ENCODE results near the gene GIMAP2.

DNA sequence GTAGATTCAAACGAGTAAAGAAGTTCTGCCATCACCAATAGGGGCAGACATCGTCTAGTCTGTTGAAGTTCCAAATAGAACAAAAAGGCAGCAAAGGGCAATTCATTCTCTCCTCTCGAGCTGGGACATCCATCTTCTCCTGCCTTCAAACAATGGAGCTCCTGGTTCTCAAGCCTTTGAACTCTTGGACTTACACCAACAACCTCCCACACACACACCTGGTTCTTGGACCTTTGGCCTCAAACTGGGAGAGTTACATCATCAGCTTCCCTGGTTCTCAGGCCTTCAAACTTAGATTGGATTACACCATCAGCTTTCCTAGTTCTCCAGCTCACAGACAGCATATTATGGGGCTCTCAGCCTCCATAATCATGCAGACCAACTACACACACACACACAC lies 41.9 kb downstream of the GIMAP2 start:
- TF ChIP-seq, protein P1, sequence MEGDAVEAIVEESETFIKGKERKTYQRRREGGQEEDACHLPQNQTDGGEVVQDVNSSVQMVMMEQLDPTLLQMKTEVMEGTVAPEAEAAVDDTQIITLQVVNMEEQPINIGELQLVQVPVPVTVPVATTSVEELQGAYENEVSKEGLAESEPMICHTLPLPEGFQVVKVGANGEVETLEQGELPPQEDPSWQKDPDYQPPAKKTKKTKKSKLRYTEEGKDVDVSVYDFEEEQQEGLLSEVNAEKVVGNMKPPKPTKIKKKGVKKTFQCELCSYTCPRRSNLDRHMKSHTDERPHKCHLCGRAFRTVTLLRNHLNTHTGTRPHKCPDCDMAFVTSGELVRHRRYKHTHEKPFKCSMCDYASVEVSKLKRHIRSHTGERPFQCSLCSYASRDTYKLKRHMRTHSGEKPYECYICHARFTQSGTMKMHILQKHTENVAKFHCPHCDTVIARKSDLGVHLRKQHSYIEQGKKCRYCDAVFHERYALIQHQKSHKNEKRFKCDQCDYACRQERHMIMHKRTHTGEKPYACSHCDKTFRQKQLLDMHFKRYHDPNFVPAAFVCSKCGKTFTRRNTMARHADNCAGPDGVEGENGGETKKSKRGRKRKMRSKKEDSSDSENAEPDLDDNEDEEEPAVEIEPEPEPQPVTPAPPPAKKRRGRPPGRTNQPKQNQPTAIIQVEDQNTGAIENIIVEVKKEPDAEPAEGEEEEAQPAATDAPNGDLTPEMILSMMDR (IDR thresholded peaks at IDR 0.05), result no peak
- TF ChIP-seq POLR2AphosphoS5 (IDR thresholded peaks at IDR 0.05) (no peak), POLR2A (IDR thresholded peaks at IDR 0.05) (no peak), EP300 (IDR thresholded peaks at IDR 0.05) (no peak)

Data from sigmoid colon (tissue), 4 donors.